Activated naive CD8-positive, alpha-beta T cell treated with anti-CD3 and anti-CD28 coated beads, Interleukin-2, amount 50 U/mL, for 24 hours (primary cell): ENCODE measurements around the gene ATP6V0C.
"Not testable (repeated sequence)": the region's sequence is repeated elsewhere in the genome, so short reads cannot be mapped to it uniquely, and the experiment has no call there.

Experiments used
- ATAC-seq: fragments of 150-1000 bp; cut with Tn5 transposase; one replicate; pipeline ENCODE4 v1.10.0; 2021
- DNase-seq: peaks from one replicate; pipeline ENCODE4 v3.0.0; 2021
- H3K27ac Mint-ChIP-seq: one replicate; pipeline ENCODE4 v1.8.0; 2021; ENCODE audit warnings: mild to moderate bottlenecking, mixed read lengths
- H3K27me3 Mint-ChIP-seq: one replicate; pipeline ENCODE4 v1.8.0; 2021; ENCODE audit warnings: mixed read lengths
- H3K36me3 Mint-ChIP-seq: one replicate; pipeline ENCODE4 v1.8.0; 2021; ENCODE audit warnings: low read depth, mixed read lengths
- H3K4me1 Mint-ChIP-seq: one replicate; pipeline ENCODE4 v1.8.0; 2021; ENCODE audit warnings: mixed read lengths
- H3K4me3 Mint-ChIP-seq: one replicate; pipeline ENCODE4 v1.8.0; 2021; ENCODE audit warnings: mild to moderate bottlenecking, moderate library complexity, mixed read lengths
- H3K9me3 Mint-ChIP-seq: one replicate; pipeline ENCODE4 v1.8.0; 2021; ENCODE audit warnings: mixed read lengths

The ATP6V0C gene

DNA sequence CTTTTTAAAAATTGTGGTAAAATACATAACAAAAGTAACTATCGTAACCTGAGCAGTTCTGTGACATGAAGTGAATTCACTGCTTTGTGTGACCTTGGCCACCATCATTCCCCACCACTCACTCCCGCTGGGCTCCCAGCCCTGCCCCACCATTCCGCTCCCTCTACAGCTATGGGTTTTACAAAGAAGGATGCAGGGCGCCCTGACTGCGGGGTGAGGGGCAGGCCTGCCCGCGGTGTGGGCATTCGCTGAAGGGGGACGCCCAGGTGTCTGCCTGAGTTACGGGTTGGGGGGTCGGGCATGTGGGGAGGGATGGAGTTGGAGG lies 17.6 kb downstream of the ATP6V0C start, which contains the start of gene CEMP1:
Gene CEMP1 (minus strand): TSS at position 38 of the 325 bp plus-strand sequence. CDS start 335 bp downstream, outside the sequence.
- H3K9me3 Mint-ChIP-seq = no peaks in the 10 kb centered on the region
- peaks cover 2% of the 10 kb centered on the region for H3K36me3 Mint-ChIP-seq
- ATAC-seq = no peak

GRCh38 chr16:2531696-2532493 lies 18.1 kb downstream of the ATP6V0C start:
- peak; percentile 94 for ATAC-seq
- peaks cover 20% of the 10 kb centered on the region for H3K4me1 Mint-ChIP-seq

More for the DNA sequence above, 17.6 kb downstream of the ATP6V0C start, which contains the start of gene CEMP1:
- H3K4me1 Mint-ChIP-seq = peaks cover 18% of the 10 kb centered on the region
- H3K4me3 Mint-ChIP-seq = peak within 1 kb of the TSS; percentile 89
- peak within 1 kb of the TSS; percentile 97 for H3K27ac Mint-ChIP-seq
- DNase-seq = no peak
- no peaks in the 10 kb centered on the region for H3K27me3 Mint-ChIP-seq

GRCh38 chr16:2532494-2533141 lies 18.9 kb downstream of the ATP6V0C start:
- Mint-ChIP-seq H3K27ac (peak overlapping the region; percentile 97), H3K27me3 (no peaks in the 10 kb centered on the region), H3K9me3 (no peaks in the 10 kb centered on the region), H3K36me3 (peaks cover 2% of the 10 kb centered on the region), H3K4me3 (peak overlapping the region; percentile 89), H3K4me1 (peaks cover 25% of the 10 kb centered on the region)
- DNase-seq (peak; percentile 65), ATAC-seq (peak; percentile 5)

More at GRCh38 chr16:2531696-2532493, 18.1 kb downstream of the ATP6V0C start:
- peak overlapping the region; percentile 89 for H3K4me3 Mint-ChIP-seq
- peak overlapping the region; percentile 97 for H3K27ac Mint-ChIP-seq
- DNase-seq = peak; percentile 98
- H3K9me3 Mint-ChIP-seq = no peaks in the 10 kb centered on the region
- peaks cover 2% of the 10 kb centered on the region for H3K36me3 Mint-ChIP-seq
- no peaks in the 10 kb centered on the region for H3K27me3 Mint-ChIP-seq

- H3K36me3 Mint-ChIP-seq, ATAC-seq, H3K27me3 Mint-ChIP-seq, DNase-seq, H3K9me3 Mint-ChIP-seq: not testable (repeated sequence)
- Mint-ChIP-seq H3K27ac (peak overlapping the region; percentile 97), H3K4me1 (peaks cover 25% of the 10 kb centered on the region), H3K4me3 (peak overlapping the region; percentile 89)
These were observed 19.5 kb downstream of the ATP6V0C start for GRCh38 chr16:2533142-2533755.

DNA sequence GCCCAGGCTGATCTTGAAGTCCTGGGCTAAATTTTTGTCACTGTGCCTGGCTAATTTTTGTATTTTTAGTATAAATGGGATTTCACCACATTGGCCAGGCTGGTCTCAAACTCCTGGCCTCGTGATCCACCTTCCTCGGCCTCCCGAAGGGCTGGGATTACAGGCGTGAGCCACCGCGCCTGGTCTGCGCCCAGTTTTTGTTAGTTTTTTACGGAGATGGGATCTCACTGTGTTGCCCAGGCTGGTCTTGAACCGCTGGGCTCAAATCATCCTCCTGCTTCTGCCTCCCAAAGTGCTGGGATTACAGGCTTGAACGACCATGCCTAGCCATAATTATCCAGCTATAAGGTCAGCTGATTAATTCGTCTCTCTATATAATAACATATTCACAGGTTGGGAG lies 20.2 kb downstream of the ATP6V0C start:
- Mint-ChIP-seq H3K4me1 (peaks cover 28% of the 10 kb centered on the region), H3K27me3 (no peaks in the 10 kb centered on the region), H3K36me3 (peaks cover 4% of the 10 kb centered on the region), H3K27ac (peak overlapping the region; percentile 55), H3K4me3 (peak overlapping the region; percentile 41), H3K9me3 (no peaks in the 10 kb centered on the region)
- no peak for ATAC-seq
- DNase-seq = no peak

GRCh38 chr16:2534335-2534734 lies 20.6 kb downstream of the ATP6V0C start:
- not testable (repeated sequence) for H3K27ac Mint-ChIP-seq, H3K9me3 Mint-ChIP-seq, ATAC-seq, H3K27me3 Mint-ChIP-seq, DNase-seq, H3K36me3 Mint-ChIP-seq
- peak overlapping the region; percentile 41 for H3K4me3 Mint-ChIP-seq
- peaks cover 32% of the 10 kb centered on the region for H3K4me1 Mint-ChIP-seq

DNA sequence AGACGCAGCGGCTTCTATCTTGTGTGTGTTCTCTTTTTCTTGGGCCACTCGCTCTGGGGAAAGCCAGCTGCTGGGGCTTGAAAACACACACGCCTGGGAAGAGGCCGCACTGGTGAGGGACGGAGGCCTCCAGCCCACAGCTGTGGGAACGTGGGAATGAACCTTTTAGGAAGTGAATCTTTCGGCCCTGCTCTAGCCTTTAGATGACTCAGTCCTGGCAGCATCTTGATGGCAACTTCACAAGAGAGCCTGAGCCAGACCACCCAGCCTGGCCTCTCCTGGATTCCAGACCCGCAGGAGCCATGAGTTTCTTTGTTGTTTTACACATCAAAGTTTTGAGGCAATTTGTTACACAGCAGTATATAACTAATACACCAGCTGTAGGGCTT lies 21.9 kb downstream of the ATP6V0C start:
- Mint-ChIP-seq H3K9me3 (no peaks in the 10 kb centered on the region), H3K4me3 (no peak overlapping the region), H3K36me3 (peaks cover 2% of the 10 kb centered on the region), H3K4me1 (peaks cover 45% of the 10 kb centered on the region), H3K27ac (no peak overlapping the region), H3K27me3 (no peaks in the 10 kb centered on the region)
- DNase-seq (no peak), ATAC-seq (no peak)

GRCh38 chr16:2537451-2538379 lies 24.0 kb downstream of the ATP6V0C start, which contains the start of gene PDPK1:
Gene PDPK1, plus strand, starts transcription at chr16:2538021. Its CDS starts 92 bp downstream, at chr16:2538113.
- no peaks in the 10 kb centered on the region for H3K27me3 Mint-ChIP-seq
- no peaks in the 10 kb centered on the region for H3K9me3 Mint-ChIP-seq
- H3K27ac Mint-ChIP-seq = peak within 1 kb of the TSS; percentile 93
- peaks cover 47% of the 10 kb centered on the region for H3K4me1 Mint-ChIP-seq
- peak; percentile 93 for ATAC-seq
- peaks cover 5% of the 10 kb centered on the region for H3K36me3 Mint-ChIP-seq
- H3K4me3 Mint-ChIP-seq = peak within 1 kb of the TSS; percentile 87
- peak; percentile 92 for DNase-seq

- not testable (repeated sequence) for H3K36me3 Mint-ChIP-seq, H3K27me3 Mint-ChIP-seq, H3K9me3 Mint-ChIP-seq, DNase-seq, ATAC-seq
- H3K4me1 Mint-ChIP-seq = peaks cover 42% of the 10 kb centered on the region
- H3K4me3 Mint-ChIP-seq = peak overlapping the region; percentile 87
- H3K27ac Mint-ChIP-seq = peak overlapping the region; percentile 65
These were observed 25.6 kb downstream of the ATP6V0C start for GRCh38 chr16:2539192-2539844.

- peak overlapping the region; percentile 87 for H3K4me3 Mint-ChIP-seq
- H3K27ac Mint-ChIP-seq = peak overlapping the region; percentile 65
- not testable (repeated sequence) for DNase-seq, H3K27me3 Mint-ChIP-seq, ATAC-seq, H3K9me3 Mint-ChIP-seq, H3K36me3 Mint-ChIP-seq
- peaks cover 42% of the 10 kb centered on the region for H3K4me1 Mint-ChIP-seq
These were observed 26.2 kb downstream of the ATP6V0C start for GRCh38 chr16:2539845-2540458.

DNA sequence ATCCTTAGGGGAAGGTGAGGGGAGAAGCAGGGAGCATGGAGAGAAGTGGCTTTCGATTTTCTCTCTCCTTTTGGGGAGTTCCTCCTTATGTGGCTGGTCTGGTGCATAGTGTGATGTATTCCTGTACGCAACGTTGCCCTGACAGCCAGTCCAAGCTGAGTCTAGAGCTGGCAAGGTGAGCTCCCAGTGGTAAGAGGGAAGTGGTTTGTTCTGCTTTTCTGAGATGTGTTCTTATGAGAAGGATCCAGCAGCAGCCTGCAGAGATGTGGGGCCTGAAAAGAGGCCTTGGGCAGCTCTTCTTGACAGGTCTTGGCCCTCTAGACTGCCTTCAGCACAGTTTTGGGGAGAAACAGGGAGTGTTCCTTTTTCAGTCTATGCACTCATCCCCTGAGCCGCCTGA lies 27.2 kb downstream of the ATP6V0C start:
- H3K4me3 Mint-ChIP-seq = peak overlapping the region; percentile 32
- DNase-seq, H3K9me3 Mint-ChIP-seq, ATAC-seq, H3K27me3 Mint-ChIP-seq, H3K36me3 Mint-ChIP-seq: not testable (repeated sequence)
- peak overlapping the region; percentile 31 for H3K27ac Mint-ChIP-seq
- H3K4me1 Mint-ChIP-seq = peaks cover 42% of the 10 kb centered on the region

DNA sequence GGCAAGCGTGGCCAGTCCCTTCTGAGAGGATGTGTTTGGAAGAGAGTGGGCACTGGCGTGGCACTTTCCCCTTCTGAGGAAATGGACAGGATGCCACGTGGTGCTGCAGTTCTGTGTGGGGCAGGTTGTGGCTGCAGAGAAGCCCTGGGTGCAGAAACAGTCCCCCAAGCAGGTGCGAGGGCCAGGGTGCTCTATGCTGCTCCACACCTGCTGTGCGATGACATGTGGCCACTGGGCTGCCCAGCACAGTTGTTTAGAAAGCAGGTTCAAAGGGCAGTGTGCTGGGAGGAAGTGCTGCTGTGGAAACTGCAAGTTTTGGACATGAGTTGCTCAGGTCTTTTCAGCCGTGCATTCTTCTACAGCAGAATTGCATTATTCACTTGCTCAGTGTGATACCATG lies 27.7 kb downstream of the ATP6V0C start:
- H3K4me1 Mint-ChIP-seq = peaks cover 42% of the 10 kb centered on the region
- not testable (repeated sequence) for H3K27me3 Mint-ChIP-seq, DNase-seq, H3K36me3 Mint-ChIP-seq, ATAC-seq, H3K9me3 Mint-ChIP-seq
- H3K4me3 Mint-ChIP-seq = peak overlapping the region; percentile 32
- H3K27ac Mint-ChIP-seq = peak overlapping the region; percentile 31

GRCh38 chr16:2543771-2544170 lies 30.0 kb downstream of the ATP6V0C start:
- not testable (repeated sequence) for DNase-seq, H3K36me3 Mint-ChIP-seq, ATAC-seq, H3K9me3 Mint-ChIP-seq, H3K27me3 Mint-ChIP-seq, H3K27ac Mint-ChIP-seq, H3K4me3 Mint-ChIP-seq
- H3K4me1 Mint-ChIP-seq = peaks cover 34% of the 10 kb centered on the region
